Measurements from ENCODE around the gene PACSIN1.

PACSIN1 gene

DNA sequence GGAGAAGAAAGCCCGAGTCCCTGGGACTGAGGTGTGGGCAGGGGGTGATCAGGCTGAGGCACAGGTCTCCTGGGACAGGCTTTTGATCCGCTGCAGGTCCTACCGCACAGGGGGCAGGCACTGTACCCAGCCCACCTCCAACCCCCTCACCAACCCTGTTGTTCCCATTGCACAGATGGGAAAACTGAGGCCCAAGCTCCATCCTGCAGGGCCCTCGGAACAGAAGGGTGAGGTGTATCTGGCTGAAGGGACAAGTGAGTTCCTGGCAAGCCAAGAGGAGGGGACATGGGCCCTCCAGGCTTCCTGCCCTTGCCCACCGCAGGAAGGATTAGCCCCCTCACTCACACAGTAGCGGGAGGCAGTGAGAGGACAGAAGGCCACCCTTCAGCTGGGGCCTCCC is 106.7 kb downstream of the PACSIN1 start:
- no peak for DNase-seq (ENCODE audit: low read depth in 2 of 2)
- TF ChIP-seq, protein P1, sequence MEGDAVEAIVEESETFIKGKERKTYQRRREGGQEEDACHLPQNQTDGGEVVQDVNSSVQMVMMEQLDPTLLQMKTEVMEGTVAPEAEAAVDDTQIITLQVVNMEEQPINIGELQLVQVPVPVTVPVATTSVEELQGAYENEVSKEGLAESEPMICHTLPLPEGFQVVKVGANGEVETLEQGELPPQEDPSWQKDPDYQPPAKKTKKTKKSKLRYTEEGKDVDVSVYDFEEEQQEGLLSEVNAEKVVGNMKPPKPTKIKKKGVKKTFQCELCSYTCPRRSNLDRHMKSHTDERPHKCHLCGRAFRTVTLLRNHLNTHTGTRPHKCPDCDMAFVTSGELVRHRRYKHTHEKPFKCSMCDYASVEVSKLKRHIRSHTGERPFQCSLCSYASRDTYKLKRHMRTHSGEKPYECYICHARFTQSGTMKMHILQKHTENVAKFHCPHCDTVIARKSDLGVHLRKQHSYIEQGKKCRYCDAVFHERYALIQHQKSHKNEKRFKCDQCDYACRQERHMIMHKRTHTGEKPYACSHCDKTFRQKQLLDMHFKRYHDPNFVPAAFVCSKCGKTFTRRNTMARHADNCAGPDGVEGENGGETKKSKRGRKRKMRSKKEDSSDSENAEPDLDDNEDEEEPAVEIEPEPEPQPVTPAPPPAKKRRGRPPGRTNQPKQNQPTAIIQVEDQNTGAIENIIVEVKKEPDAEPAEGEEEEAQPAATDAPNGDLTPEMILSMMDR (IDR thresholded peaks at IDR 0.05; ENCODE audit: low read depth, low read length): no peak
- H3K4me3 ChIP-seq (replicated peaks in 1 of 2; ENCODE audit: low read depth in 2 of 2, low read length in 2 of 2): no peak overlapping the region

DNA sequence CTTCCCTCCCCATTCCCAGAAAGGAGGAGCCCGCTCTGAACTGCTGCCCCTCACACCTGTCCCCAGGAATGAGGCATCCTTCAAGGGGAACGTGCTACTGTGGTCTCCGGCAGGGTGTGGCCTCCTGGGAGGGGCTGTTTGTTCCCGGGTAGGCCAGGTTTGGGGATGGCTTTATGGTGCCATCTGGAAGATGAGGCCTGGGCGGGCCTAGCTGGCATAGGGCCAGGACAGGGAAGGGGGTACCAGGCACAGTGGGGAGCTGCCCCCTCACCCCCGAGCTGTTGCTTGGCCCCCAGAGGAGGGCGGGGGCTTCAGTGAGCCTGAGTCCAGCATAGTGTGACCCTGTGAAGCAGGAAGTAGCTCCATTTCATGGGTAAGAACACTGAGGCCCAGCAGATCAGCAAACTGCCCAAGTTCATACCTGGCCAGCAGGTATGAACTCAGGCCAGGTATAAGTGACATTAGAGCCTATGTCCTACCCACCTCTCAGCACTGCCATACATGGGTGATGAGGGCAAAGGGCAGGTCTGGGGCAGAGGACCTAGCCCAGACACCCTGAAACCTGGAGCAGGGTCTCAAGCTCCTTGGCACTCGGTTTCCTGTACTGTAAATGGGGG is 107.8 kb downstream of the PACSIN1 start:
- no peak for DNase-seq (ENCODE audit: low read depth in 2 of 2)
- H3K4me3 ChIP-seq (replicated peaks in 1 of 2; ENCODE audit: low read depth in 2 of 2, low read length in 2 of 2): no peak overlapping the region
- TF ChIP-seq, protein P1 (IDR thresholded peaks at IDR 0.05; ENCODE audit: low read depth, low read length): no peak

DNA sequence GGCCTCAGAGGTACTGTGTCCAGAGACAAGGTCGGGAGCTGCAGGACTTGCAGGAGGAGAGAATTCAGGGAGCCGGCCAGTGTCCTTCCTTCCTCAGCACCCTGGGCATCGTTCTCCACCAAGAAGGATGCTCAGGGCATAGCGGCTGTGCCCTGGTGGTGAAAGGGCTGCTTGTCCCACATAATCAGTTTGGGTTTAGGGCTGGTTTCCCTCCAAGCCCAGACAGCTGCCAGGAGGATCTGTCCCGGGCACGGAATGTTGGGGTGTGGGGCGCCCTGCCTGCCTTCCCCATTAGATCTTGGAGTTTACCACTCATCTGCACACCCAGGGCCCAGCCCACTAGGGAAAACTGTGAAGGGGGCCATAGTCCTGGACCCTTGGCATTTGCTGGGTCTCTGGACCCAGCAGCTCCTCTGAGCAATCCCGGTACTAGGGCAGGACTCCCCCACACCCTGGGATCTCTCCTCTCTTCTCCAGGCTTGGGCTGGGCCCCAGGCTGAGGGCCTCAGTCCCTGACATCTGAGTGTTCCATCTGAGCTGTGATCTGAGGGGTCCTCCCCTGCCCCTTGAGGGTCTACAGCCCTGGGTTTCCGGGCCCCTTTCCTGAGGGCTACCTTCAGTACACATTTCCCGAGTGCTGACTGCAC is 108.9 kb downstream of the PACSIN1 start:
- no peak overlapping the region for H3K4me3 ChIP-seq (replicated peaks in 1 of 2; ENCODE audit: low read depth in 2 of 2, low read length in 2 of 2)
- TF ChIP-seq, protein P1 (IDR thresholded peaks at IDR 0.05; ENCODE audit: low read depth, low read length): no peak
- no peak for DNase-seq (ENCODE audit: low read depth in 2 of 2)

DNA sequence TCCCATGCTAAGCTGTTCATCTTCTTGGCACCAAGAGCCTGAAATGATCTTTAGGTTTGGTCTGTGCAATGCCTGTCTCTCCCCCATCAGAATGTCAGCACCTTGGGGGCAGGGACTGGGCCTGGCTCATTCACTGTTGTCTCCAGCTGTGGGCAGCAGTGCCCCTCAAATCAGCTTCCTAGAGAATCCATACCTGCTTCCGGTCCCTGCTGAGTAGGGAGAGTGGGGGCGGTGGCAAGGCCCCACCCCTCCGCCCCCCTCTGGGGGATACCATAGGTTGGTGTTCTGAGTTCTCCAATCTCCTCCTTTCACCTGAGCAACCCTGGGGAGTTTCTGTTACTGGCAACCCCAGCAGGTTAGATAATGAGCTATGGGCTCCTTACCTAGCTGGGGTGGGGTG is 109.5 kb downstream of the PACSIN1 start:
- DNase-seq (ENCODE audit: low read depth in 2 of 2): no peak
- H3K4me3 ChIP-seq (replicated peaks in 1 of 2; ENCODE audit: low read depth in 2 of 2, low read length in 2 of 2): no peak overlapping the region

DNA sequence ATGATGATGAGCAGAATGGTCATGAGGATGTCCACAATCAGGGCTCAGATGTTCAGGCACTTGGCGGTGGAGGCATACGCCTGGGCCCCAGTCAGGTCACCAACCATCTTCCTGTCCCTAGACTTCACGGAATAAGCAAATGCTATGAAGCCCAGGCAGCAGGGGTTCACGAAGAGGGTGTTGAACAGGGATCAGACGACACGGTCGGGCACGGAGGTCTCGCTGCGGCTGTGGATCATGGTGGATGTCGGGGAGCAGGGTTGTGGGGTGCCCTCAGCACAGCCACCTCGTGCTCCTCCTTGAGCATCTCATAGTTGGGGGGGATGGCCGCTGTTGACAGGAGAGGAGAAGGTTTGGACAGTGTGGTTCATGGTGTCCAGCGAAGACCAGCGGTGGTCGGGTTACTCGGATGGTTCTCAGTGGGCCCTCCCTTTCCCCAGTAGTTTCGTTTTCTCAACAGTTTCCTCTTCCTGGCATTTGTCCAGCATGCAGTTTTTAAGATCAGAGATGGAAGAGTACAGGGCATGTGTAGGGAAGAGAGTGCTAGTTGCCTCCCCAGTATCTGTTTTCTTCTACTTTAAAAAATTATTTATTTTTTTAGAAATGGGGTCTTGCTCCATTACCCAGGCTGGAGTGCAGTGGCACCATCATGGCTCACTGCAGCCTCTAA is 110.5 kb downstream of the PACSIN1 start:
- DNase-seq (ENCODE audit: low read depth in 2 of 2): peak in 1 of 2 donors; percentile 24
- TF ChIP-seq, protein P1 (IDR thresholded peaks at IDR 0.05; ENCODE audit: low read depth, low read length): no peak
- H3K4me3 ChIP-seq (replicated peaks in 1 of 2; ENCODE audit: low read depth in 2 of 2, low read length in 2 of 2): no peak overlapping the region

More for the DNA sequence above, 109.5 kb downstream of the PACSIN1 start:
- TF ChIP-seq, protein P1 (IDR thresholded peaks at IDR 0.05; ENCODE audit: low read depth, low read length): no peak

DNA sequence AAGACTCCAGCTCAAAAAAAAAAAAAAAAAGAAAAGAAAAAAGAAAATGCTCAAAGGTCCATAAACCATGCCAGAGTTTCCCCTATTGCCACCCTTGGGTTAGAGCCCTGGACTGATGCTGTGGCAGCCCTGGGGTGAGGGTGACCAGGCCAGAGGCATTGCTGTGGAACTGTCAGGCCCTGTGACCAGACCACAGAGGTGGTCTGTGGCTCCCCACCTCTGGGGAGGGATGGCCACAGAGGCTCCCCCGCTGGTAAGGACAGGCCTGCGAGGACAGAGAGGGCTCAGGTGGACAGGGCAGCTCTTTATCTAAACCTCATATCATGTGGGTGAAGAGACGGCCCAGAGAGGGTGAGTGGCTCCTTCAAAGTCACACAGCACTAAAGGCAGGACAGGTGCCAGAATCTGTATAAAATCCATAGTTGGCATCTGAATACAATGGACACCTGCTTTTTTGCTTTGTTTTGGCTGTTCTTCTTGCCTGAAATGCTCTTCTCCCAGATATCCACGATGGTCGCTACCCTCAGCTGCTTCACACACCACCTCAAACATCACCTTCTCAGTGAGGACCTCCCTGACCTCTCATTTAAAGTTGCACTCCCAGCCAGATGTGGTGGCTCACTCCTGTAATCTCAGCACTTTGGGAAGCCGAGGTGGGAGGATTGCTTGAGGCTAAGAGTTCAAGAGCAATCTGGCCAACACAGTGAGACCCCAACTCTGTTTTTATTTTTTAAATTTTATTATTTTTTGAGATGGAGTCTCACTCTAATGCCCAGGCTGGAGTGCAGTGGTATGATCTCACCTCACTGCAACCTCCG is 112.8 kb downstream of the PACSIN1 start:
- TF ChIP-seq, protein P1 (IDR thresholded peaks at IDR 0.05; ENCODE audit: low read depth, low read length): no peak
- H3K4me3 ChIP-seq (replicated peaks in 1 of 2; ENCODE audit: low read depth in 2 of 2, low read length in 2 of 2): no peak overlapping the region
- DNase-seq (ENCODE audit: low read depth in 2 of 2): no peak
